HepG2 (cell line): Measurements from ENCODE around the gene HECTD2. TPM values are rescaled to one million over a fixed set of nuclear protein-coding genes. Genes with fewer than 3 reads are reported as not detected.

Experiments
- ATAC-seq: fragments of 200-7000 bp; cut with Tn5 transposase; 3 replicates; pipeline ENCODE4 v1.9.1; 2020; ENCODE audit warnings: mild to moderate bottlenecking, moderate library complexity
- BruUV-seq: library from RNA; stranded (reverse); fragments of 400-500 nt; replicated peaks from 2 replicates; lab custom pipeline; 2021; lab: Mats Ljungman, UMichigan
- CTCF ChIA-PET: fragments of 300-600 bp; formaldehyde crosslinking; extraction: SDS; loops from one replicate; lab custom pipeline; 2021; ENCODE audit warnings: low total read pairs, inconsistent platforms, low intra/inter-chr PET ratio; lab: Yijun Ruan, JAX
- POLR2A ChIA-PET: fragments of 350-600 bp; sonication (Branson Sonifier 250); formaldehyde crosslinking; loops from one replicate; lab custom pipeline; 2020; ENCODE audit warnings: antibody characterized with exemption, inconsistent platforms; lab: Yijun Ruan, JAX
- DNase-seq: peaks from one replicate; pipeline ENCODE4 v3.0.0-alpha.2; 2015; ENCODE audit warnings: low spot score
- FAIRE-seq: peaks from 3 replicates; lab custom pipeline; 2011; peaks lifted over from hg19 to GRCh38; lab: Jason Lieb, UNC
- H2AFZ ChIP-seq: one replicate; pipeline ENCODE4 v1.6.1; 2011; ENCODE audit warnings: low read length, inconsistent platforms
- H3K27ac ChIP-seq: fragments of 300-600 bp; 3 replicates; pipeline ENCODE4 v1.8.0; 2011; ENCODE audit warnings: mixed run types, mild to moderate bottlenecking, mixed read lengths, low read length, inconsistent platforms; ENCODE audit not compliant: insufficient read depth; ENCODE audit errors: extremely low read length
- H3K27me3 ChIP-seq, 2 experiments: fragments of 200-600 bp in 1 of 2; 2 replicates in 1 of 2; 3 replicates in 1 of 2; pipeline versions ENCODE4 v1.6.0 to v1.8.0; 2011; ENCODE audit warnings: low read length in 2 of 2, mild to moderate bottlenecking in 2 of 2, moderate library complexity in 2 of 2, inconsistent platforms in 1 of 2; ENCODE audit not compliant: insufficient read depth in 2 of 2, control insufficient read depth in 1 of 2
- H3K36me3 ChIP-seq, 2 experiments: fragments of 200-600 bp in 1 of 2; replicated peaks in 1 of 2; 2 replicates in 1 of 2; 3 replicates in 1 of 2; pipeline versions ENCODE4 v1.5.1 to v1.8.0; 2011; ENCODE audit warnings: low read length in 2 of 2, inconsistent platforms in 1 of 2; ENCODE audit not compliant: insufficient read depth in 2 of 2, control insufficient read depth in 1 of 2
- H3K4me1 ChIP-seq: 2 replicates; pipeline ENCODE4 v1.5.1; 2012; ENCODE audit warnings: low read length, inconsistent platforms; ENCODE audit not compliant: insufficient read depth
- H3K4me2 ChIP-seq: 2 replicates; pipeline ENCODE4 v1.6.0; 2011; ENCODE audit warnings: low read depth, low read length, inconsistent platforms
- H3K4me3 ChIP-seq, 3 experiments: fragments of 200-600 bp in 1 of 3; sonication (generic), shearing (Covaris generic) in 1 of 3; replicated peaks in 1 of 3; 2 replicates each; pipeline ENCODE4 v1.5.1; 2011 to 2016; ENCODE audit warnings: low read length in 3 of 3, inconsistent platforms in 2 of 3, low read depth in 2 of 3, mild to moderate bottlenecking in 2 of 3, control low read depth in 1 of 3, mixed read lengths in 1 of 3; ENCODE audit not compliant: insufficient read depth in 1 of 3
- H3K79me2 ChIP-seq: one replicate; pipeline ENCODE4 v1.6.1; 2011; ENCODE audit warnings: low read length, inconsistent platforms; ENCODE audit not compliant: insufficient read depth
- H3K9ac ChIP-seq: 2 replicates; pipeline ENCODE4 v1.6.0; 2011; ENCODE audit warnings: mild to moderate bottlenecking, low read depth, low read length, inconsistent platforms; ENCODE audit not compliant: insufficient read depth
- H3K9me3 ChIP-seq: 2 replicates; pipeline ENCODE4 v1.5.1; 2012; ENCODE audit warnings: mild to moderate bottlenecking, low read length
- H4K20me1 ChIP-seq: 2 replicates; pipeline ENCODE4 v1.6.0; 2011; ENCODE audit warnings: inconsistent platforms, mild to moderate bottlenecking, low read length, moderate library complexity; ENCODE audit not compliant: insufficient read depth
- CENPT ChIP-seq: sonication (generic); formaldehyde crosslinking; IDR thresholded peaks from 2 replicates; pipeline ENCODE4 v1.8.0; 2022; ENCODE audit warnings: low read depth, mild to moderate bottlenecking, moderate library complexity, missing genetic modification reagents
- NFATC3 ChIP-seq: sonication (generic); formaldehyde crosslinking; IDR thresholded peaks from 2 replicates; pipeline ENCODE4 v1.5.1; 2020; ENCODE audit warnings: mild to moderate bottlenecking, missing genetic modification reagents
- NR1H2 ChIP-seq: sonication (generic); formaldehyde crosslinking; IDR thresholded peaks from 2 replicates; pipeline ENCODE4 v1.8.1; 2022; ENCODE audit warnings: low read depth, missing genetic modification reagents, borderline replicate concordance
- PAF1 ChIP-seq: IDR thresholded peaks from 2 replicates; pipeline ENCODE4 v1.6.1; 2016; ENCODE audit warnings: missing genetic modification reagents, missing compliant biosample characterization
- STAT6 ChIP-seq: sonication (generic); formaldehyde crosslinking; IDR thresholded peaks from 2 replicates; pipeline ENCODE4 v1.4.0; 2020; ENCODE audit warnings: missing genetic modification reagents, mild to moderate bottlenecking, borderline replicate concordance
- XBP1 ChIP-seq: sonication (generic); formaldehyde crosslinking; IDR thresholded peaks from 2 replicates; pipeline ENCODE4 v1.5.0; 2020; ENCODE audit warnings: missing genetic modification reagents
- ZNF670 ChIP-seq: sonication (generic); formaldehyde crosslinking; IDR thresholded peaks from 2 replicates; pipeline ENCODE4 v1.8.0; 2022; ENCODE audit warnings: mild to moderate bottlenecking, missing genetic modification reagents, borderline replicate concordance
- ZNF687 ChIP-seq: sonication (generic); formaldehyde crosslinking; IDR thresholded peaks from 2 replicates; pipeline ENCODE4 v1.5.1; 2020; ENCODE audit warnings: mild to moderate bottlenecking, missing genetic modification reagents, moderate library complexity
- WGBS: methylation state at CpG from one replicate; pipeline ENCODE4 v1.1.6; 2017; ENCODE audit warnings: low lambda C conversion rate; 5-methylcytosine and 5-hydroxymethylcytosine counted together
- in situ Hi-C: cut with HindIII; loops from 2 replicates; pipeline ENCODE4 v1.10.0; 2017; ENCODE audit warnings: low pct_unique_long_range_greater_than_20kb; ENCODE audit not compliant: extremely low pct_ligation_motif_present
- intact Hi-C: fragments of 100-400 bp; cut with micrococcal nuclease; formaldehyde crosslinking; loops from one replicate; pipeline ENCODE4 v1.10.0; 2022; ENCODE audit not compliant: unreplicated experiment
- polyA plus RNA-seq, 8 experiments: library from polyadenylated mRNA; depleted of rRNA in 3 of 8; stranded (reverse) in 7 of 8; unstranded in 1 of 8; fragments of >200 nt; fragmentation: Illumina TruSeq in 4 of 8; extraction: Trizol in 4 of 8; gene quantifications; 2 replicates each; pipeline versions ENCODE4 v1.2.1 to v1.2.3, GENCODE V29; 2011 to 2016; ENCODE audit warnings: low read depth in 4 of 8, missing spikeins in 1 of 8, mixed read lengths in 1 of 8; ENCODE audit not compliant: insufficient read depth in 1 of 8
- total RNA-seq, 5 experiments: library from RNA; depleted of rRNA; stranded (reverse); fragments of >200 nt; fragmentation: Illumina TruSeq; extraction: Trizol; gene quantifications; 2 replicates each; pipeline ENCODE4 v1.2.3, GENCODE V29; 2016; ENCODE audit warnings: low read depth in 1 of 5

Gene HECTD2
- total and polyA plus RNA-seq, 2 of the 13 experiments (the other 11 are each of a cell fraction or from before 2014, with no cell fraction given): 3.2 to 5.2 TPM

GRCh38 chr10:91496016-91496415 lies 85.9 kb downstream of the HECTD2 start (continued):
- TF ChIP-seq STAT6: no peak

- in situ Hi-C loops: no loop called here
- BruUV-seq: no TSS peak
- Histone ChIP-seq H3K79me2 (no peaks in the 10 kb centered on the region), H3K4me2 (no peak overlapping the region), H3K4me1 (no peaks in the 10 kb centered on the region), H4K20me1 (no peaks in the 10 kb centered on the region), H3K9ac (no peak overlapping the region), H3K9me3 (no peaks in the 10 kb centered on the region), H3K27ac (no peak overlapping the region), H2AFZ (no peak overlapping the region), H3K4me3 (no peak overlapping the region), H3K27me3 (no peaks in the 10 kb centered on the region), H3K36me3 (no peaks in the 10 kb centered on the region)
- intact Hi-C loops: no loop called here
- FAIRE-seq (no peak), DNase-seq (no peak), ATAC-seq (no peak)
- ChIA-PET CTCF (no interaction called here), POLR2A (no interaction called here)
- 54% methylated on average over 4 of the region's 5 CpGs for WGBS
- no peak for TF ChIP-seq NR1H2
- TF ChIP-seq NFATC3 (CRISPR knock-in tag): no peak
- TF ChIP-seq XBP1 (CRISPR knock-in tag): no peak
- no peak for TF ChIP-seq CENPT (CRISPR knock-in tag)
- TF ChIP-seq ZNF670: no peak
- no peak for TF ChIP-seq ZNF687 (CRISPR knock-in tag)
- no peak for TF ChIP-seq PAF1 (CRISPR knock-in tag)
Observed at GRCh38 chr10:91511549-91512330, 101.6 kb downstream of the HECTD2 start.
